GM23248 (cell line): ENCODE measurements around the gene ZBTB7C.

Experiments used
- EZH2 ChIP-seq: fragments of 200-600 bp; sonication (generic); IDR thresholded peaks from 2 replicates; pipeline ENCODE4 v1.6.1; 2018; ENCODE audit warnings: antibody characterized with exemption, mild to moderate bottlenecking; ENCODE audit not compliant: insufficient read depth, poor library complexity, severe bottlenecking
- EZH2phosphoT487 ChIP-seq: fragments of 200-600 bp; sonication (generic); IDR thresholded peaks from 2 replicates; pipeline ENCODE4 v1.6.1; 2018; ENCODE audit warnings: antibody characterized with exemption, moderate library complexity, mild to moderate bottlenecking, low read depth; ENCODE audit not compliant: insufficient read depth

GRCh38 chr18:48319801-48320638 lies 89.2 kb downstream of the ZBTB7C start:
- TF ChIP-seq EZH2phosphoT487, result no peak
- TF ChIP-seq EZH2, result no peak
